Endodermal cell (in vitro differentiated cells): Measurements from ENCODE around the gene ALPL. TPM values are rescaled to one million over a fixed set of nuclear protein-coding genes. Genes with fewer than 3 reads are reported as not detected.
A peak's percentile ranks its signal among the peaks of the same experiment; 100 is the strongest.

Experiments used
- DNase-seq: peaks from one replicate; pipeline ENCODE4 v3.0.0-alpha.2; 2017
- H3K27ac ChIP-seq: 2 replicates; pipeline ENCODE4 v1.5.1; 2013; ENCODE audit warnings: mild to moderate bottlenecking, low read depth, low read length, moderate library complexity
- H3K27me3 ChIP-seq: 2 replicates; pipeline ENCODE4 v1.6.1; 2013; ENCODE audit warnings: mild to moderate bottlenecking, low read length, moderate library complexity; ENCODE audit not compliant: insufficient read depth, control insufficient read depth, poor library complexity, severe bottlenecking
- H3K36me3 ChIP-seq: 2 replicates; pipeline ENCODE4 v1.7.0; 2013; ENCODE audit warnings: mild to moderate bottlenecking, low read length, moderate library complexity; ENCODE audit not compliant: control insufficient read depth, insufficient read depth
- H3K4me1 ChIP-seq: one replicate; pipeline ENCODE4 v1.7.0; 2013; ENCODE audit warnings: low read length; ENCODE audit not compliant: control insufficient read depth, insufficient read depth
- H3K4me3 ChIP-seq: 2 replicates; pipeline ENCODE4 v1.5.1; 2013; ENCODE audit warnings: mild to moderate bottlenecking, low read length, moderate library complexity
- H3K9ac ChIP-seq: 2 replicates; pipeline ENCODE4 v1.6.1; 2013; ENCODE audit warnings: mild to moderate bottlenecking, low read length, moderate library complexity; ENCODE audit not compliant: poor library complexity, severe bottlenecking; ENCODE audit errors: extremely low read depth
- H3K9me3 ChIP-seq: 2 replicates; pipeline ENCODE4 v1.6.1; 2013; ENCODE audit warnings: mild to moderate bottlenecking, low read length, moderate library complexity; ENCODE audit not compliant: control insufficient read depth
- H3K27ac Mint-ChIP-seq: 2 replicates; pipeline ENCODE4 v1.8.0; 2020; ENCODE audit warnings: mixed read lengths
- H3K27me3 Mint-ChIP-seq: 2 replicates; pipeline ENCODE4 v1.8.0; 2021; ENCODE audit warnings: mild to moderate bottlenecking, mixed read lengths; ENCODE audit not compliant: insufficient read depth
- H3K36me3 Mint-ChIP-seq: 2 replicates; pipeline ENCODE4 v1.8.0; 2020; ENCODE audit warnings: low read depth, mixed read lengths
- H3K4me1 Mint-ChIP-seq: 2 replicates; pipeline ENCODE4 v1.8.0; 2020; ENCODE audit warnings: mixed read lengths
- H3K4me3 Mint-ChIP-seq: 2 replicates; pipeline ENCODE4 v1.8.0; 2020; ENCODE audit warnings: mild to moderate bottlenecking, moderate library complexity, mixed read lengths
- H3K9me3 Mint-ChIP-seq: 2 replicates; pipeline ENCODE4 v1.8.0; 2020; ENCODE audit warnings: mild to moderate bottlenecking, mixed read lengths
- CTCF ChIP-seq: fragments of 200-600 bp; sonication (generic); conservative IDR thresholded peaks from 2 replicates; pipeline ENCODE4 v1.5.0; 2021; ENCODE audit warnings: antibody characterized with exemption, mild to moderate bottlenecking
- WGBS, 2 experiments: methylation state at CpG; one replicate each; pipeline versions ENCODE4 v1.1.5 to v1.1.7; 2013; ENCODE audit warnings: missing lambda C conversion rate in 2 of 2, mixed read lengths in 1 of 2; ENCODE audit not compliant: insufficient coverage in 1 of 2, insufficient read length in 1 of 2; 5-methylcytosine and 5-hydroxymethylcytosine counted together
- total RNA-seq, 2 donors: library from RNA; stranded (reverse); fragmentation: NEBNext Ultra II Directional in 1 of 2; extraction: Animal tissue kit (Norgen Biotek cat#: 25700) in 1 of 2; gene quantifications; 2 replicates in 1 of 2; 3 replicates in 1 of 2; pipeline ENCODE4 v1.2.1, GENCODE V29; 2021

Gene ALPL
- total RNA-seq, 2 donors from 2014 or later = 94.8 to 117 TPM

- H3K4me3 Mint-ChIP-seq = no peak overlapping the region
- 69 to 71% methylated on average over 12 to 26 of the region's 26 CpGs for WGBS, 2 experiments
These were observed 86.0 kb downstream of the ALPL start for GRCh38 chr1:21594935-21595897.

DNA sequence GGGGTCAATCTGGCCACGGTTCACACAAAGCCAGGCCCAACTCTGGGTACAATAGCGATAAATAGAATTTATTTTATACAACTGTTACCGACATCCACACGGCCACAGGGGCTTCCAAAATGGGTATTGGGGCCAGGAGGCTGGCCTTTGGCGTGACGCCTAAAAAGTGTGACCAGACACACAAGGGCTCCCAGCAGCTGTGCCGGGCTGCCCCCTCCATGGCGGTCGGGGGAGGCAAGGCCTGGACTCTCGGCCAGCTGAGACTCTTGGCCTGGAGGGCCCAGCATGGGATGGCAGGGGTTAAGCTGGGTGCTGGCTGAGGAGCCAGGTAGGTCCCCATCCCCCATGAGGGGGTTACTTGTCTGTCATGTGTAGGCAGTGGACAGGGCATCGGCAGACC lies 87.0 kb downstream of the ALPL start:
- Mint-ChIP-seq H3K36me3 (no peaks in the 10 kb centered on the region), H3K9me3 (no peaks in the 10 kb centered on the region), H3K4me3 (no peak overlapping the region), H3K4me1 (peaks cover 4% of the 10 kb centered on the region), H3K27ac (no peak overlapping the region), H3K27me3 (no peaks in the 10 kb centered on the region)
- DNase-seq = no peak
- H3K27ac ChIP-seq = no peak overlapping the region
- no peak for TF ChIP-seq CTCF
- H3K9me3 ChIP-seq = no peaks in the 10 kb centered on the region
- no peaks in the 10 kb centered on the region for H3K36me3 ChIP-seq
- H3K4me1 ChIP-seq = no peaks in the 10 kb centered on the region
- 93% methylated on average over 2 to 11 of the region's 11 CpGs for WGBS, 2 experiments
- H3K4me3 ChIP-seq = no peak overlapping the region
- no peaks in the 10 kb centered on the region for H3K27me3 ChIP-seq
- no peak overlapping the region for H3K9ac ChIP-seq

More at GRCh38 chr1:21594935-21595897, 86.0 kb downstream of the ALPL start:
- Histone ChIP-seq H3K9me3 (no peaks in the 10 kb centered on the region), H3K9ac (no peak overlapping the region), H3K27ac (no peak overlapping the region), H3K27me3 (no peaks in the 10 kb centered on the region), H3K4me1 (no peaks in the 10 kb centered on the region), H3K4me3 (no peak overlapping the region), H3K36me3 (no peaks in the 10 kb centered on the region)
- Mint-ChIP-seq H3K27me3 (no peaks in the 10 kb centered on the region), H3K4me1 (peaks cover 7% of the 10 kb centered on the region), H3K27ac (no peak overlapping the region), H3K9me3 (no peaks in the 10 kb centered on the region), H3K36me3 (no peaks in the 10 kb centered on the region)
- peak; percentile 91 for DNase-seq
- TF ChIP-seq CTCF = peak; percentile 82

DNA sequence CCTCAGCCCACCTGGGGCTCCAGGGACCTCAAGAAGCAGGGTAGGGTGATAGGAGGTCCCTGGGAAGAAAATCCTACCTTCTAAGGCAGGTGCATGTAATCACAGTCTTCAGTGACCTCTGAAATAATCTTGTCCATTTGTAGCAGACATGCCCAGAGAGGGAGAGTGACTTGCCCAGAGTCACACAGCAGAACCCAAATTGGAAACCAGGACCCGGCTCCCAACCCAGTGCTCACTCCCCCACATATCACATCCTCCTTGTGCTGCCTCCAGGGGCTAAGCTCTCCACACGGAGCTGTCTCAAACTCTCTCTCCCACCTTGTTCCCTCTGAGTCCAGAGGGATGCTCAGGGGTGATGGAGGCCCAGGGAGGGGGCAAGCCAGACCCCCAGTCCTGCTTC lies 87.4 kb downstream of the ALPL start:
- Histone ChIP-seq H3K4me3 (no peak overlapping the region), H3K27ac (no peak overlapping the region), H3K27me3 (no peaks in the 10 kb centered on the region), H3K4me1 (no peaks in the 10 kb centered on the region), H3K36me3 (no peaks in the 10 kb centered on the region), H3K9ac (no peak overlapping the region), H3K9me3 (no peaks in the 10 kb centered on the region)
- H3K9me3 Mint-ChIP-seq = no peaks in the 10 kb centered on the region
- H3K27me3 Mint-ChIP-seq = no peaks in the 10 kb centered on the region
- WGBS, 2 experiments = 87% methylated on average over 2 of the region's 2 CpGs; no CpG with 5 or more reads in 1 of the 2 experiments
- DNase-seq = no peak
- no peak overlapping the region for H3K27ac Mint-ChIP-seq
- H3K4me3 Mint-ChIP-seq = no peak overlapping the region
- H3K4me1 Mint-ChIP-seq = peaks cover 4% of the 10 kb centered on the region
- TF ChIP-seq CTCF = no peak
- no peaks in the 10 kb centered on the region for H3K36me3 Mint-ChIP-seq
